Measurements from ENCODE around the gene CACNG4.

Gene CACNG4

GRCh38 chr17:67066717-67067116, 102.2 kb downstream of the CACNG4 start:
- no peak for DNase-seq (ENCODE audit: low spot score)

GRCh38 chr17:67067571-67068482, 103.3 kb downstream of the CACNG4 start:
- no peak for DNase-seq (ENCODE audit: low spot score)

GRCh38 chr17:67068999-67069398, 104.5 kb downstream of the CACNG4 start:
- no peak for DNase-seq (ENCODE audit: low spot score)

GRCh38 chr17:67069603-67070136, 105.2 kb downstream of the CACNG4 start:
- no peak for DNase-seq (ENCODE audit: low spot score)

- DNase-seq (ENCODE audit: low spot score): no peak
Measured at GRCh38 chr17:67071595-67071994, 107.1 kb downstream of the CACNG4 start.

- no peak for DNase-seq (ENCODE audit: low spot score)
Measured at GRCh38 chr17:67072885-67073284, 108.4 kb downstream of the CACNG4 start.

- DNase-seq (ENCODE audit: low spot score): no peak
Measured at GRCh38 chr17:67074781-67075180, 110.3 kb downstream of the CACNG4 start.

GRCh38 chr17:67076290-67076689, 111.8 kb downstream of the CACNG4 start:
- no peak for DNase-seq (ENCODE audit: low spot score)

GRCh38 chr17:67078292-67078691, 113.8 kb downstream of the CACNG4 start:
- DNase-seq (ENCODE audit: low spot score): no peak

GRCh38 chr17:67079491-67079890, 115.0 kb downstream of the CACNG4 start:
- no peak for DNase-seq (ENCODE audit: low spot score)

GRCh38 chr17:67080804-67081203, 116.3 kb downstream of the CACNG4 start:
- DNase-seq (ENCODE audit: low spot score): no peak

- no peak for DNase-seq (ENCODE audit: low spot score)
Measured at GRCh38 chr17:67082107-67082506, 117.6 kb downstream of the CACNG4 start.

Measured in globus pallidus (tissue), 1 donor.